Activated naive CD4-positive, alpha-beta T cell treated with Interleukin-2 at 50 U/mL for 16 hours (primary cell): Measurements from ENCODE around the gene HEYL.

Source experiments
- DNase-seq: peaks from one replicate; pipeline ENCODE4 v3.0.0-alpha.2; 2020

Gene HEYL

GRCh38 chr1:39596163-39596562 lies 43.3 kb downstream of the HEYL start:
- no peak for DNase-seq

DNA sequence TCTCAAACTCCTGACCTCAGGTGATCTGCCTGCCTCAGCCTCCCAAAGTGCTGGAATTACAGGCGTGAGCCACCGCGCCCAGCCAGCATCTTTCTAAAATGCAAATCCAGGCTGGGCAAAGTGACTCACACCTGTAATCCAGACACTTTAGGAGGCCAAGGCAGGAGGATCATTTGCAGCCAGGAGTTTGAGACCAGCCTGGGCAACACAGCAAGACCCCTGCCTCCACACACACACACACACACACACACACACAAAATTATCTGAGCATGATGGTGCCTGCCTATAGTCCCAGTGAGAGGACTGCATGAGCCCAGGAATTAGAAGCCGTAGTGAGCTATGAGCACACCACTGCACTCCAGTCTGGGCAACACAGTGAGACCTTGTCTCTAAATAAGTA lies 46.1 kb downstream of the HEYL start:
- DNase-seq = no peak

DNA sequence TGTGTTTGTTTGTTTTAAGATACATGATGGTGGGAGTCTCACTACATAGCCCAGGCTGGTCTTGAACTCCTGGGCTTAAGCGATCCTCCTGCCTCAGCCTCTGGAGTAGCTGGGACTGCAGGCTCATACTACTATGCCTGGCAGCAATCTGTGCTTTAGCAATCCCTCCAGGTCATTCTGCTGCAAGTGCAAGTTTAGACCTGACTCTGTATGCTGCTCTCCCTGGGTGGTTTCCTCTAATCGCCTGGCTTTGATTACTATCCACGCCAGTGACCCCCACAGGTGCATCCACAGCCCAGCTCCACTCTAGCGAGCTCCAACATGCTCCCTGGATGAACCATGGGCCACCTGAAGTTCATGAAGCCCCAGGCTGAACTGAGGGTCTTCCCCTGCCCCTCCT lies 47.4 kb downstream of the HEYL start:
- DNase-seq = no peak

DNA sequence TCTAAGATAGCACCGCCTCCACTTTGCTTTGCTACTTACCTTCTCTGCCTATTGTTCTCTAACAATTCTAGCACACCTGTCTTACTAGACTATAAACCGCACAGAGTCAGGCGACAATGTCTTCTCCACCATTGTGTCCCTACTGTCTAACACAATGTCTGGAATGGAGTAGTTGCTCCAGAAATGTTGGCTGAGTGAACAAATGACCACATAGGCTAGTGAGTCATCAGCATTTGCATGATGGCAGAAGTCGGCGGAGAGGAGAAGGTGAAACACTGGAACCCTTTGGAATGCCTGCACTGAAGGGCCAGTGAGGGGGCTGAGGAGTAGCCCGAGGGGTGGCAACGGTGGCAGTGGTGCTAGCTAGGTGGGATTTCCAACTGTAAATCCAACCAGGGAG lies 48.9 kb downstream of the HEYL start:
- no peak for DNase-seq

DNA sequence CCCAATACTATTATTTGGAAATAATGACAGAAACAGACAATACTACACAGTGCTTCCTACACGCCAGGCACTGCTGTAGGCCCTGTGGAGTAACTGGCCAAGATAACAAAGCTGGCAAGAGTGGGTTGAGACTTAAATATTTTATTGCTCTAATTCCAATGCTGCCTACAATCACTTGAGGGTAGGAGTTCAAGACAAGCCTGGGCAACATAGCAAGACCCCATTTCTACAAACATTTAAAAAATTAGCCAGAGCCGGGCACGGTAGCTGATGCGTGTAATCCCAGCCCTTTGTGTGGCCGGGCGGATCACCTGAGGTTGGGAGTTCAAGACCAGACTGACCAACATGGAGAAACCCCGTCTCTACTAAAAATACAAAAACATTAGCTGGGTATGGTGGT lies 53.5 kb downstream of the HEYL start:
- DNase-seq = no peak

GRCh38 chr1:39576016-39576657 lies 63.3 kb downstream of the HEYL start:
- DNase-seq = peak; percentile 36

DNA sequence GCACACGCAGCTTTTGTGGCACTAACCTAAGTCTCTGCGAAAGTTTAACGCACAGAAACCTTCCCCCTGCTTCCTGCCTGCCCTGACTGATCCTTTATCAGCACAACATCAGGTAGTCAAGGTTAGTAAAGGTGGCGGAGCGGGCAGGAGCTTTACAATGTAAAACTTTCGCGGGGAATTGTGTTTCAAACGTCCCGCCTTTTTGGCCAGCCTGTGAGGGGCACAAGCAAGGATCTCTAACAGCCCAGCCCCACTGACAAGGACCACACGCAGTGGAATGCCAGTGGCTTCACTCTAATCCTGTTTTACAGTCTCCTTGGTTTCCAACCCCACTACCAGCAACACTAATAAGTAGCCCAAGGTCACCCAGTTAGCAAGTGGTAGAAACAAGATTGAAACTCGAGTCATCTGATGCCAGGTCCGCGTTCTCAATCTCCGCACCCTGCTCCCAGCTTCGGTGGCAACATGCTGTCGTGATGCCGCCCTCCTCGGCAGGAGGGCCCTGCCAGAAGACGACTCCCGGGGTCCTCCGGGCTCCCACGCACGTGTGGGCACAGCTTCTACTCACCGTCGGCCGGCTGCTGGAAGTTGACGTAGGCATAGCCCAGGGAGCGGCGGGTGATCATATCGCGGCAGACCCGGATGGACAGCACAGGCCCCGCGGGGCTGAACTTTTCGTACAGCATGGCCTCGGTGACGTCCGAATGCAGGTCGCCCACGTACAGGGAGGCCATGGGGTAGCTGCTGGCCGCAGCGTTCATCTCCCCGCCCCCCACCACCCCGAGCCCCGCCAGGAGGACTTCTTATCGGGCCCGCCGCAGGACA lies 64.0 kb downstream of the HEYL start:
- DNase-seq = peak; percentile 52

GRCh38 chr1:39574646-39575045 lies 64.8 kb downstream of the HEYL start:
- no peak for DNase-seq
